Adipocyte (in vitro differentiated cells): Measurements from ENCODE around the gene UROC1.

Experiments
- DNase-seq: peaks from one replicate; pipeline ENCODE4 v3.0.0-alpha.2; 2015; ENCODE audit warnings: low read depth
- H3K27me3 ChIP-seq: replicated peaks from 2 replicates; pipeline ENCODE4 v1.7.0; 2013; ENCODE audit warnings: mild to moderate bottlenecking, low read length, moderate library complexity; ENCODE audit not compliant: control insufficient read depth, insufficient read depth
- H3K36me3 ChIP-seq: 2 replicates; pipeline ENCODE4 v1.7.0; 2013; ENCODE audit warnings: low read length, mild to moderate bottlenecking, moderate library complexity; ENCODE audit not compliant: control insufficient read depth, insufficient read depth, severe bottlenecking
- H3K4me1 ChIP-seq: 2 replicates; pipeline ENCODE4 v1.7.0; 2013; ENCODE audit warnings: mild to moderate bottlenecking, low read length, moderate library complexity; ENCODE audit not compliant: control insufficient read depth, insufficient read depth
- H3K4me3 ChIP-seq: 2 replicates; pipeline ENCODE4 v1.7.0; 2013; ENCODE audit warnings: mild to moderate bottlenecking, low read length, moderate library complexity
- H3K9ac ChIP-seq: 2 replicates; pipeline ENCODE4 v1.7.0; 2013; ENCODE audit warnings: mild to moderate bottlenecking, low read length, moderate library complexity
- H3K9me3 ChIP-seq: 2 replicates; pipeline ENCODE4 v1.7.0; 2013; ENCODE audit warnings: mild to moderate bottlenecking, low read length, moderate library complexity; ENCODE audit not compliant: control insufficient read depth

The UROC1 gene

GRCh38 chr3:126469479-126469878 lies 48.1 kb downstream of the UROC1 start:
- Histone ChIP-seq H3K9me3 (no peaks in the 10 kb centered on the region), H3K4me1 (peaks cover 40% of the 10 kb centered on the region), H3K36me3 (peaks cover 71% of the 10 kb centered on the region), H3K4me3 (no peak overlapping the region), H3K9ac (no peak overlapping the region), H3K27me3 (no peaks in the 10 kb centered on the region)
- no peak for DNase-seq

GRCh38 chr3:126468028-126468891 lies 49.3 kb downstream of the UROC1 start:
- H3K9me3 ChIP-seq, result no peaks in the 10 kb centered on the region
- peaks cover 30% of the 10 kb centered on the region for H3K4me1 ChIP-seq
- H3K4me3 ChIP-seq, result no peak overlapping the region
- peaks cover 83% of the 10 kb centered on the region for H3K36me3 ChIP-seq
- H3K9ac ChIP-seq, result no peak overlapping the region
- peak; percentile 22 for DNase-seq
- no peaks in the 10 kb centered on the region for H3K27me3 ChIP-seq

- Histone ChIP-seq H3K9ac (no peak overlapping the region), H3K4me3 (no peak overlapping the region), H3K36me3 (peaks cover 88% of the 10 kb centered on the region), H3K27me3 (no peaks in the 10 kb centered on the region), H3K4me1 (peaks cover 23% of the 10 kb centered on the region), H3K9me3 (no peaks in the 10 kb centered on the region)
- no peak for DNase-seq
Observed at GRCh38 chr3:126467611-126467955, 50.0 kb downstream of the UROC1 start.

GRCh38 chr3:126466886-126467610 lies 50.5 kb downstream of the UROC1 start:
- no peak for DNase-seq
- no peaks in the 10 kb centered on the region for H3K9me3 ChIP-seq
- H3K4me1 ChIP-seq, result peaks cover 20% of the 10 kb centered on the region
- H3K36me3 ChIP-seq, result peaks cover 93% of the 10 kb centered on the region
- H3K9ac ChIP-seq, result no peak overlapping the region
- no peak overlapping the region for H3K4me3 ChIP-seq
- no peaks in the 10 kb centered on the region for H3K27me3 ChIP-seq

- H3K9me3 ChIP-seq, result no peaks in the 10 kb centered on the region
- H3K27me3 ChIP-seq, result no peaks in the 10 kb centered on the region
- peaks cover 12% of the 10 kb centered on the region for H3K4me1 ChIP-seq
- H3K4me3 ChIP-seq, result no peak overlapping the region
- H3K9ac ChIP-seq, result no peak overlapping the region
- no peak for DNase-seq
- H3K36me3 ChIP-seq, result peaks cover 98% of the 10 kb centered on the region
Observed at GRCh38 chr3:126465928-126466544, 51.5 kb downstream of the UROC1 start.

- H3K36me3 ChIP-seq, result peaks cover 98% of the 10 kb centered on the region
Observed at GRCh38 chr3:126464997-126465396, 52.6 kb downstream of the UROC1 start.

GRCh38 chr3:126464494-126464893 lies 53.1 kb downstream of the UROC1 start:
- Histone ChIP-seq H3K9me3 (no peaks in the 10 kb centered on the region), H3K36me3 (peaks cover 98% of the 10 kb centered on the region), H3K27me3 (no peaks in the 10 kb centered on the region), H3K4me3 (no peak overlapping the region), H3K4me1 (peaks cover 12% of the 10 kb centered on the region), H3K9ac (no peak overlapping the region)
- no peak for DNase-seq

More at GRCh38 chr3:126464997-126465396, 52.6 kb downstream of the UROC1 start:
- Histone ChIP-seq H3K9ac (no peak overlapping the region), H3K9me3 (no peaks in the 10 kb centered on the region), H3K4me3 (no peak overlapping the region), H3K4me1 (peaks cover 12% of the 10 kb centered on the region), H3K27me3 (no peaks in the 10 kb centered on the region)
- DNase-seq, result no peak

- H3K9me3 ChIP-seq, result no peaks in the 10 kb centered on the region
- H3K4me1 ChIP-seq, result peaks cover 12% of the 10 kb centered on the region
- DNase-seq, result no peak
- no peaks in the 10 kb centered on the region for H3K27me3 ChIP-seq
- no peak overlapping the region for H3K9ac ChIP-seq
- H3K36me3 ChIP-seq, result peaks cover 98% of the 10 kb centered on the region
- no peak overlapping the region for H3K4me3 ChIP-seq
Observed at GRCh38 chr3:126464093-126464492, 53.5 kb downstream of the UROC1 start.

- Histone ChIP-seq H3K9ac (no peak overlapping the region), H3K9me3 (no peaks in the 10 kb centered on the region), H3K27me3 (no peaks in the 10 kb centered on the region), H3K4me3 (no peak overlapping the region), H3K4me1 (peaks cover 12% of the 10 kb centered on the region), H3K36me3 (peaks cover 98% of the 10 kb centered on the region)
- no peak for DNase-seq
Observed at GRCh38 chr3:126463521-126463920, 54.1 kb downstream of the UROC1 start.

GRCh38 chr3:126461450-126462070 lies 56.0 kb downstream of the UROC1 start:
- Histone ChIP-seq H3K9me3 (no peaks in the 10 kb centered on the region), H3K4me3 (no peak overlapping the region), H3K36me3 (peaks cover 97% of the 10 kb centered on the region), H3K4me1 (peaks cover under 1% of the 10 kb centered on the region), H3K27me3 (no peaks in the 10 kb centered on the region), H3K9ac (no peak overlapping the region)
- DNase-seq, result no peak

- Histone ChIP-seq H3K36me3 (peaks cover 91% of the 10 kb centered on the region), H3K4me3 (no peak overlapping the region), H3K9me3 (no peaks in the 10 kb centered on the region), H3K4me1 (peaks cover 4% of the 10 kb centered on the region), H3K9ac (no peak overlapping the region), H3K27me3 (no peaks in the 10 kb centered on the region)
- no peak for DNase-seq
Observed at GRCh38 chr3:126460381-126460780, 57.2 kb downstream of the UROC1 start.
